ENCODE data around the gene TMEM31.
"Not testable (repeated sequence)": the region's sequence is repeated elsewhere in the genome, so short reads cannot be mapped to it uniquely, and the experiment has no call there.

Gene TMEM31

GRCh38 chrX:103726477-103726876 lies 15.8 kb downstream of the TMEM31 start:
- no peak for DNase-seq (ENCODE audit: low read depth in 2 of 2)

- no peak for DNase-seq (ENCODE audit: low read depth in 2 of 2)
Observed at GRCh38 chrX:103727115-103727514, 16.4 kb downstream of the TMEM31 start.

GRCh38 chrX:103729015-103729414 lies 18.3 kb downstream of the TMEM31 start:
- DNase-seq (ENCODE audit: low read depth in 2 of 2): no peak

- DNase-seq (ENCODE audit: low read depth in 2 of 2): no peak
Observed at GRCh38 chrX:103730147-103730795, 19.6 kb downstream of the TMEM31 start.

GRCh38 chrX:103730796-103731493 lies 20.2 kb downstream of the TMEM31 start:
- DNase-seq (ENCODE audit: low read depth in 2 of 2): no peak

GRCh38 chrX:103733017-103733416 lies 22.3 kb downstream of the TMEM31 start:
- DNase-seq (ENCODE audit: low read depth in 2 of 2): no peak

- DNase-seq (ENCODE audit: low read depth in 2 of 2): no peak
Observed at GRCh38 chrX:103734125-103734760, 23.5 kb downstream of the TMEM31 start.

- DNase-seq (ENCODE audit: low read depth in 2 of 2): no peak
Observed at GRCh38 chrX:103737696-103738095, 27.0 kb downstream of the TMEM31 start.

GRCh38 chrX:103739421-103739820 lies 28.7 kb downstream of the TMEM31 start:
- DNase-seq (ENCODE audit: low read depth in 2 of 2): no peak

- no peak for DNase-seq (ENCODE audit: low read depth in 2 of 2)
Observed at GRCh38 chrX:103741879-103742278, 31.2 kb downstream of the TMEM31 start.

GRCh38 chrX:103742339-103742738 lies 31.6 kb downstream of the TMEM31 start:
- DNase-seq (ENCODE audit: low read depth in 2 of 2): no peak

GRCh38 chrX:103747163-103747562 lies 36.5 kb downstream of the TMEM31 start:
- DNase-seq (ENCODE audit: low read depth in 2 of 2): no peak

- no peak for DNase-seq (ENCODE audit: low read depth in 2 of 2)
Observed at GRCh38 chrX:103754401-103754800, 43.7 kb downstream of the TMEM31 start.

- no peak for DNase-seq (ENCODE audit: low read depth in 2 of 2)
Observed at GRCh38 chrX:103756736-103757135, 46.0 kb downstream of the TMEM31 start.

- DNase-seq (ENCODE audit: low read depth in 2 of 2): no peak
Observed at GRCh38 chrX:103758555-103758954, 47.8 kb downstream of the TMEM31 start.

- DNase-seq (ENCODE audit: low read depth in 2 of 2): not testable (repeated sequence)
Observed at GRCh38 chrX:103763541-103763940, 52.8 kb downstream of the TMEM31 start.

Measured in activated CD8-positive, alpha-beta memory T cell treated with anti-CD3 and anti-CD28 coated beads for 4 hours (primary cell).